Activated CD8-positive, alpha-beta T cell treated with anti-CD3 and anti-CD28 coated beads for 36 hours (primary cell): ENCODE measurements around the gene SUCLG2. TPM values are rescaled to one million over a fixed set of nuclear protein-coding genes. Genes with fewer than 3 reads are reported as not detected.
"Not testable (repeated sequence)": the region's sequence is repeated elsewhere in the genome, so short reads cannot be mapped to it uniquely, and the experiment has no call there.

Source experiments
- ATAC-seq: fragments of 200-7000 bp; cut with Tn5 transposase; one replicate; pipeline ENCODE4 v1.10.0; 2021; ENCODE audit warnings: mild to moderate bottlenecking, moderate library complexity
- CTCF ChIA-PET: fragments of 350-600 bp; sonication (Branson Sonifier 250); formaldehyde crosslinking; loops from one replicate; lab custom pipeline; 2021; ENCODE audit warnings: antibody characterized with exemption; lab: Charles Lee
- POLR2A ChIA-PET: fragments of 350-600 bp; sonication (Branson Sonifier 250); formaldehyde crosslinking; loops from one replicate; lab custom pipeline; 2021; ENCODE audit warnings: antibody characterized with exemption; lab: Charles Lee
- DNase-seq: peaks from one replicate; pipeline ENCODE4 v3.0.0-alpha.2; 2020
- H3K27ac Mint-ChIP-seq: one replicate; pipeline ENCODE4 v1.8.0; 2021; ENCODE audit warnings: mild to moderate bottlenecking, mixed read lengths
- H3K27me3 Mint-ChIP-seq: one replicate; pipeline ENCODE4 v1.8.0; 2021; ENCODE audit warnings: mixed read lengths
- H3K36me3 Mint-ChIP-seq: one replicate; pipeline ENCODE4 v1.8.0; 2021; ENCODE audit warnings: low read depth, mixed read lengths
- H3K4me1 Mint-ChIP-seq: one replicate; pipeline ENCODE4 v1.8.0; 2021; ENCODE audit warnings: low read depth, mixed read lengths
- H3K4me3 Mint-ChIP-seq: one replicate; pipeline ENCODE4 v1.8.0; 2021; ENCODE audit warnings: mild to moderate bottlenecking, moderate library complexity, mixed read lengths
- H3K9me3 Mint-ChIP-seq: one replicate; pipeline ENCODE4 v1.8.0; 2021; ENCODE audit warnings: mixed read lengths
- intact Hi-C: fragments of 100-400 bp; cut with micrococcal nuclease; formaldehyde crosslinking; loops from one replicate; pipeline ENCODE4 v1.10.0; 2022
- total RNA-seq, 2 experiments: library from RNA; stranded (reverse); gene quantifications; one replicate each; pipeline ENCODE4 v1.2.3, GENCODE V29; 2021
- TF ChIP-seq, protein P1 (sequence below): fragments of 200-600 bp; IDR thresholded peaks from one replicate; pipeline ENCODE4 v1.8.0; 2022; ENCODE audit warnings: antibody characterized with exemption, mild to moderate bottlenecking

SUCLG2 gene
- total RNA-seq, 2 experiments from 2014 or later, result 61.3 to 65.5 TPM

DNA sequence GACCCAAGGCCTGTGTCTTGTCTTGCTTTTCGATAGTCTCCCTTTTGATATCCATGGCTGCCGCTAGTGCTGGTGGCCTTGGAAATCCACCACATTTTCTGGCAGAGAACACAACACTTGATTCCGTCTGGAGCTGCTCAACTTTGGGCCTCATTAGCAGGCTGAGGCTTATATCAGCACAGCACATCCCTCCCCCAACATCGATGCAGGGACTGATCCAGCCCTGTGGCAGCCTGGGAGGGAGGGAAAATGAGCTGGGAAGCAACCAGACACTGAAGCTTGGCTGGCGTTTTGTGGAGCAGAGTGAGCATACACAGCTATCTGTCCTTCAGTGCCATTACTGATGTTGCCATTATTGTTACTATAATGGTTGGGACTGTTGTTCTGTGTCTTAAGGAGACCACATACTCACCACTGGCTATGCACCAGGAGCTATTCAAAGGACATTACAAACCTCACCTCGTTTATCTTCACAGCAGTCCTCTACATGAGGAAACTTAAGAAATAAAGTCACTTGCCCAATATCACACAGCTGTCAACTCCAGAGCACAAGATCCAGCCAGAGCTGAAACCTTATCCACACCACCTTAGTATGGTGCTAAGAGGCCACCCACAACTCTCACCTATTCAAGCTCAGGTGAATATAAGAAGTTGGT lies 102.9 kb downstream of the SUCLG2 start:
- intact Hi-C loops, result no loop called here
- ChIA-PET POLR2A (no interaction called here), CTCF (no interaction called here)
- Mint-ChIP-seq H3K4me3 (no peak overlapping the region), H3K36me3 (peaks cover 32% of the 10 kb centered on the region), H3K9me3 (no peaks in the 10 kb centered on the region), H3K4me1 (peaks cover 10% of the 10 kb centered on the region), H3K27ac (no peak overlapping the region), H3K27me3 (no peaks in the 10 kb centered on the region)
- no peak for ATAC-seq
- TF ChIP-seq, protein P1, sequence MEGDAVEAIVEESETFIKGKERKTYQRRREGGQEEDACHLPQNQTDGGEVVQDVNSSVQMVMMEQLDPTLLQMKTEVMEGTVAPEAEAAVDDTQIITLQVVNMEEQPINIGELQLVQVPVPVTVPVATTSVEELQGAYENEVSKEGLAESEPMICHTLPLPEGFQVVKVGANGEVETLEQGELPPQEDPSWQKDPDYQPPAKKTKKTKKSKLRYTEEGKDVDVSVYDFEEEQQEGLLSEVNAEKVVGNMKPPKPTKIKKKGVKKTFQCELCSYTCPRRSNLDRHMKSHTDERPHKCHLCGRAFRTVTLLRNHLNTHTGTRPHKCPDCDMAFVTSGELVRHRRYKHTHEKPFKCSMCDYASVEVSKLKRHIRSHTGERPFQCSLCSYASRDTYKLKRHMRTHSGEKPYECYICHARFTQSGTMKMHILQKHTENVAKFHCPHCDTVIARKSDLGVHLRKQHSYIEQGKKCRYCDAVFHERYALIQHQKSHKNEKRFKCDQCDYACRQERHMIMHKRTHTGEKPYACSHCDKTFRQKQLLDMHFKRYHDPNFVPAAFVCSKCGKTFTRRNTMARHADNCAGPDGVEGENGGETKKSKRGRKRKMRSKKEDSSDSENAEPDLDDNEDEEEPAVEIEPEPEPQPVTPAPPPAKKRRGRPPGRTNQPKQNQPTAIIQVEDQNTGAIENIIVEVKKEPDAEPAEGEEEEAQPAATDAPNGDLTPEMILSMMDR, result no peak
- no peak for DNase-seq

DNA sequence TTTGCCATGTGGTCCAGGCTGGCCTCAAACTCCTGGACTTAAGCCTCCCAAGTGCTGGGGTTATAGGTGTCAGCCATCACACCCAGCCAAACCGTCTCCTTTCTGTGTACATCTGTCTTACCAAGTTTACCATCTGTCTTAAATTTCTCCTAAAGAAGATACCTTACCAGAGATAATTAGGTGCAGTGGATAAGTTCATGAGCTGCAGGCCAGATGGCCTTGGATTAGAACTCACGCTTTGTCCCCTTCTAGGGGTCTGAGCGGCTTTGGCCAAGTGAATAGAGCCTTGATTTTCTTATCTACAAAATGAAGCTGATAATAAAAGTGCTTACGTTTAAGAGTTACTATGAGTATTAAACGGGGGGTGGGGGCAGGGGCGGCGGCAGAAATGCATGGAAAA lies 103.9 kb downstream of the SUCLG2 start:
- intact Hi-C loops, result no loop called here
- no peaks in the 10 kb centered on the region for H3K27me3 Mint-ChIP-seq
- ChIA-PET CTCF (no interaction called here), POLR2A (no interaction called here)
- no peak overlapping the region for H3K4me3 Mint-ChIP-seq
- H3K4me1 Mint-ChIP-seq, result peaks cover 13% of the 10 kb centered on the region
- no peak for DNase-seq
- ATAC-seq, result no peak
- peaks cover 29% of the 10 kb centered on the region for H3K36me3 Mint-ChIP-seq
- TF ChIP-seq, protein P1, result no peak
- H3K9me3 Mint-ChIP-seq, result no peaks in the 10 kb centered on the region
- no peak overlapping the region for H3K27ac Mint-ChIP-seq

DNA sequence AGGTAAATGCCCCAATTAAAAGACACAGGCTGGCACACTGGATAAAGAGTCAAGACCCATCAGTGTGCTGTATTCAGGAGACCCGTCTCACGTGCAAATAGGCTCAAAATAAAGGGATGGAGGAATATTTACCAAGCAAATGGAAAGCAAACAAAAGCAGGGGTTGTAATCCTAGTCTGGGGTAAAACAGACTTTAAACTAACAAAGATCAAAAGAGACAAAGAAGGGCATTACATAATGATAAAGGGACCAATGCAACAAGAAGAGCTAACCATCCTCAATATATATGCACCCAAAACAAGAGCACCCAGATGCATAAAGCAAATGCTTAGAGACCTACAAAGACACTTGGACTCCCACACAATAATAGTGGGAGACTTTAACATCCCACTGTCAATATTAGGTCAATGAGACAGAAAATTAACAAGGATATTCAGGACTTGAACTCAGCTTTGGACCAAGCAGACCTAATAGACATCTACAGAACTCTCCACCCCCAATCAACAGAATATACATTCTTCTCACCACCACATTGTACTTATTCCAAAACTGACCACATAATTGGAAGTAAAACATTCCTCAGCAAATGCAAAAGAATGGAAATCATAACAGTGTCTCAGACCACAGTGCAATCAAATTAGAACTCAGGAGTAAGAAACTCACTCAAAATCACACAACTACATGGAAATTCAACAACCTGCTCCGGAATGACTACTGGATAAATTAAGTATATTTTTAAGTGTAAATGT lies 111.7 kb downstream of the SUCLG2 start:
- H3K27ac Mint-ChIP-seq, CTCF ChIA-PET, H3K4me3 Mint-ChIP-seq, H3K4me1 Mint-ChIP-seq, DNase-seq, ATAC-seq, POLR2A ChIA-PET, H3K27me3 Mint-ChIP-seq, intact Hi-C loops: not testable (repeated sequence)
- H3K36me3 Mint-ChIP-seq, result peaks cover 51% of the 10 kb centered on the region
- peaks cover 23% of the 10 kb centered on the region for H3K9me3 Mint-ChIP-seq

DNA sequence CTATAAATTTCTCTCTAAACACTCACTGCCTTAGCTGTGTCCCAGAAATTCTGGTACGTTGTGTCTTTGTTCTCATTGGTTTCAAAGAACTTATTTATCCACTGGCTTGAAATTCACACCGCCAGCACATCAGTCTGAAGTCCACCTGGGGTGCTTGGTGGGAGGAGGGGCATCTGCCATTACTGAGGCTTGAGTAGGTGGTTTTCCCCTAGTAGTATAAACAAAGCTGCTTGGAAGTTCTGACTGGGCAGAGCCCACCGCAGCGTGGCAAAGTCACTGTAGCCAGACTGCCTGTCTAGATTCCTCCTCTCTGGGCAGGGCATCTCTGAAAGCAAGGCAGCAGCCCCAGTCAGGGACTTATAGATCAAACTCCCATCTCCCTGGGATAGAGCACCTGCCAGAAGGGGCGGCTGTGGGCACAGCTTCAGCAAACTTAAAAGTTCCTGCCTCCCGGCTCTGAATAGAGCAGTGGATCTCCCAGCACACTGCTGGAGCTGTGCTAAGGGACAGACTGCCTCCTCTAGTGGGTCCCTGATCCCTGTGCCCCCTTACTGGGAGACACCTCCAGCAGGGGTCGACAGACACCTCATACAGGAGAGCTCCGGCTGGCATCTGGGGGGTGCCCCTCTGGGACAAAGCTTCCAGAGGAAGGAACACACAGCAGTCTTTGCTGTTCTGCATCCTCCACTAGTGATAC lies 114.1 kb downstream of the SUCLG2 start:
- H3K27ac Mint-ChIP-seq, result no peak overlapping the region
- intact Hi-C loops, result no loop called here
- ChIA-PET CTCF (no interaction called here), POLR2A (no interaction called here)
- no peak for ATAC-seq
- H3K36me3 Mint-ChIP-seq, result peaks cover 49% of the 10 kb centered on the region
- TF ChIP-seq, protein P1, result no peak
- H3K27me3 Mint-ChIP-seq, result no peaks in the 10 kb centered on the region
- H3K4me3 Mint-ChIP-seq, result no peak overlapping the region
- H3K4me1 Mint-ChIP-seq, result peaks cover 15% of the 10 kb centered on the region
- no peak for DNase-seq
- peaks cover 25% of the 10 kb centered on the region for H3K9me3 Mint-ChIP-seq

DNA sequence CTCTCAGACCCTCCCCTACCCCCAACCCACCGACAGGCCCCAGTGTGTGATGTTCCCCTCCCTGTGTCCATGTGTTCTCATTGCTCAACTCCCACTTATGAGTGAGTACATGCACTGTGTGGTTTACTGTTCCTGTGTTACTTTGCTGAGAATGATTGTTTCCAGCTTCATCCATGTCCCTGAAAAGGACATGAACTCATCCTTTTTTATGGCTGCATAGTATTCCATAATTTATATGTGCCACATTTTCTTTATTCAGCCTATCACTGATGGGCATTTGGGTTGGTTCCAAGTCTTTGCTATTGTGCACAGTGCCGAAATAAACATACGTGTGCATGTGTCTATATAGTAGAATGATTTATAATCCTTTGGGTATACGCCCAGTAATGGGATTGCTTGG lies 117.2 kb downstream of the SUCLG2 start:
- POLR2A ChIA-PET, DNase-seq, H3K27ac Mint-ChIP-seq, CTCF ChIA-PET, H3K4me3 Mint-ChIP-seq, ATAC-seq, intact Hi-C loops, H3K27me3 Mint-ChIP-seq: not testable (repeated sequence)
- Mint-ChIP-seq H3K9me3 (peaks cover 20% of the 10 kb centered on the region), H3K4me1 (peaks cover 25% of the 10 kb centered on the region), H3K36me3 (peaks cover 32% of the 10 kb centered on the region)
